Sigmoid colon (tissue), 7 donors: Measurements from ENCODE around the gene CCSER1. TPM values are rescaled to one million over a fixed set of nuclear protein-coding genes. Genes with fewer than 3 reads are reported as not detected.
"Not testable (repeated sequence)": the region's sequence is repeated elsewhere in the genome, so short reads cannot be mapped to it uniquely, and the experiment has no call there.

Source experiments
- DNase-seq: peaks from one replicate; pipeline ENCODE4 v3.0.0-alpha.2; 2019
- H3K27ac ChIP-seq, 4 donors: fragments of 200-600 bp; sonication (generic); one replicate each; pipeline ENCODE4 v1.5.1; 2016 to 2019; ENCODE audit warnings: mild to moderate bottlenecking in 1 of 4
- H3K27me3 ChIP-seq, 3 donors: fragments of 200-600 bp; sonication (generic); one replicate each; pipeline ENCODE4 v1.5.1; 2019; ENCODE audit warnings: mild to moderate bottlenecking in 1 of 3
- H3K36me3 ChIP-seq, 4 donors: fragments of 200-600 bp; sonication (generic); one replicate each; pipeline ENCODE4 v1.5.1; 2016 to 2019
- H3K4me1 ChIP-seq, 4 donors: fragments of 200-600 bp; sonication (generic); one replicate each; pipeline ENCODE4 v1.5.1; 2017 to 2019
- H3K4me3 ChIP-seq, 4 donors: fragments of 200-600 bp; sonication (generic); one replicate each; pipeline ENCODE4 v1.5.1; 2017 to 2019; ENCODE audit warnings: mild to moderate bottlenecking in 2 of 4, moderate library complexity in 1 of 4
- H3K9me3 ChIP-seq, 4 donors: fragments of 200-600 bp in 3 of 4; sonication (generic) in 3 of 4; one replicate each; pipeline versions ENCODE4 v1.5.1 to v1.6.1; 2013 to 2019
- EP300 ChIP-seq, 4 donors: sonication (generic); formaldehyde crosslinking; IDR thresholded peaks; one replicate each; pipeline ENCODE4 v1.6.1; 2017; ENCODE audit warnings: antibody characterized with exemption in 4 of 4
- POLR2A ChIP-seq, 2 donors: fragments of 450-650 bp; IDR thresholded peaks; one replicate each; pipeline ENCODE4 v1.6.1; 2016; ENCODE audit warnings: antibody characterized with exemption in 2 of 2, mild to moderate bottlenecking in 2 of 2, moderate library complexity in 2 of 2
- POLR2AphosphoS5 ChIP-seq, 4 donors: sonication (generic); formaldehyde crosslinking; IDR thresholded peaks; one replicate each; pipeline ENCODE4 v1.6.1; 2017; ENCODE audit warnings: antibody characterized with exemption in 4 of 4
- WGBS, 2 donors: extraction: QIAGEN DNeasy Blood & Tissue Kit; methylation state at CpG; one replicate each; pipeline ENCODE4 v1.1.7; 2013; 5-methylcytosine and 5-hydroxymethylcytosine counted together
- intact Hi-C: fragments of 100-400 bp; cut with DNase I; formaldehyde crosslinking; loops from one replicate; pipeline ENCODE4 v1.15.1; 2023
- polyA plus RNA-seq, 3 donors: library from polyadenylated mRNA; stranded (reverse); fragments of 200-250 nt; gene quantifications; one replicate each; pipeline ENCODE4 v1.2.3, GENCODE V29; 2013
- total RNA-seq, 4 donors: library from RNA; depleted of rRNA; stranded (reverse); fragments of >200 nt; gene quantifications; one replicate each; pipeline ENCODE4 v1.1.0, GENCODE V29; 2016
- TF ChIP-seq, protein P1 (sequence below), 4 experiments: fragments of 450-650 bp in 3 of 4; fragments of 200-600 bp in 1 of 4; IDR thresholded peaks; one replicate each; pipeline ENCODE4 v1.5.1; 2016 to 2019; ENCODE audit warnings: antibody characterized with exemption in 4 of 4, mild to moderate bottlenecking in 3 of 4, moderate library complexity in 2 of 4
- donor health status: healthy with polysubstance abuse.
- donor health status: Bipolar disorder and iron deficiency.
- donor health status: healthy.

CCSER1 gene
- total and polyA plus RNA-seq, 7 donors: 1.6 to 7.2 (median 4.2) TPM

DNA sequence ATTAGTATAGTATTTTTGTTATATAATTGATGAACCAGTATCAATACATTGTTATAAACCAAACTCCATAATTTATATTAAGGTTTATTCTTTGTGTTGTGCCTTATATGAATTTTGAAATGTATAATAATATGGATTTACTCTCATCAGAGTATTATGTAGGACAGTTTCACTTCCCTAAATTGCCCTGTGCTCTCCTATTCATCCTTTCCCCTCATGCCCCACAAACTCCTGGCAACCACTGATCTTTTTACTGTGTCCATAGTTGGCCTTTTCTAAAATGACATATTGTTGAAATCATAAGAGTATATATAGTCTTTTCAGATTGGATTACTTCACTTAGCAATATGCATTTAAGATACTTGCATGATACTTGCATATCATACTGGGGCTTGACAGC, 1218.4 kb downstream of the CCSER1 start:
- intact Hi-C loops: no loop called here
- no peaks in the 10 kb centered on the region for H3K36me3 ChIP-seq
- H3K9me3 ChIP-seq: no peaks in the 10 kb centered on the region
- no peak for DNase-seq
- TF ChIP-seq EP300 (IDR thresholded peaks at IDR 0.05): no peak
- TF ChIP-seq, protein P1, sequence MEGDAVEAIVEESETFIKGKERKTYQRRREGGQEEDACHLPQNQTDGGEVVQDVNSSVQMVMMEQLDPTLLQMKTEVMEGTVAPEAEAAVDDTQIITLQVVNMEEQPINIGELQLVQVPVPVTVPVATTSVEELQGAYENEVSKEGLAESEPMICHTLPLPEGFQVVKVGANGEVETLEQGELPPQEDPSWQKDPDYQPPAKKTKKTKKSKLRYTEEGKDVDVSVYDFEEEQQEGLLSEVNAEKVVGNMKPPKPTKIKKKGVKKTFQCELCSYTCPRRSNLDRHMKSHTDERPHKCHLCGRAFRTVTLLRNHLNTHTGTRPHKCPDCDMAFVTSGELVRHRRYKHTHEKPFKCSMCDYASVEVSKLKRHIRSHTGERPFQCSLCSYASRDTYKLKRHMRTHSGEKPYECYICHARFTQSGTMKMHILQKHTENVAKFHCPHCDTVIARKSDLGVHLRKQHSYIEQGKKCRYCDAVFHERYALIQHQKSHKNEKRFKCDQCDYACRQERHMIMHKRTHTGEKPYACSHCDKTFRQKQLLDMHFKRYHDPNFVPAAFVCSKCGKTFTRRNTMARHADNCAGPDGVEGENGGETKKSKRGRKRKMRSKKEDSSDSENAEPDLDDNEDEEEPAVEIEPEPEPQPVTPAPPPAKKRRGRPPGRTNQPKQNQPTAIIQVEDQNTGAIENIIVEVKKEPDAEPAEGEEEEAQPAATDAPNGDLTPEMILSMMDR (IDR thresholded peaks at IDR 0.05): no peak
- TF ChIP-seq POLR2AphosphoS5 (IDR thresholded peaks at IDR 0.05): no peak
- TF ChIP-seq POLR2A (IDR thresholded peaks at IDR 0.05): no peak
- H3K4me3 ChIP-seq: no peak overlapping the region
- H3K27me3 ChIP-seq: no peaks in the 10 kb centered on the region
- no peaks in the 10 kb centered on the region for H3K4me1 ChIP-seq
- H3K27ac ChIP-seq: no peak overlapping the region

DNA sequence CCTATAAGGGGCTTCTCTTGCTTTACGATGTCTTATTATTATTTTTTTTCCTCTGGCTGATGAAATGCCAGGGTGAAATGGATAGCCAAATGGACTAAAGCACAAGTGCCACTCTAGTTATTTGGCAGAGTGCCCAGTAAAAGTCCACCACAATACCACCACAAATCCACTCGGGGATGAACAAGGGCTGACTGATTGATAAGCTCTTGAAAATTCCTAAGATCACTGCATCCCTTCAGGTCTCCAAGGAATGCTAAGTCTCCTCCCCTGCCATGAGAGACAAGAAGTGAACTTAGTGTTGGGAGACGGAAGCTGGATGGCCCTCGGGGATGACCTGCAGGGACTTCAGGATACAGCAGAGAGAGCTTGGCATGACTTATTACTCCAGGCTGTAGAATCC, 1229.3 kb downstream of the CCSER1 start:
- H3K36me3 ChIP-seq, H3K27ac ChIP-seq, H3K27me3 ChIP-seq, H3K4me3 ChIP-seq, H3K4me1 ChIP-seq, H3K9me3 ChIP-seq, intact Hi-C loops, DNase-seq: not testable (repeated sequence)
- 91 to 94% methylated on average over 4 of the region's 4 CpGs for WGBS, 2 donors

DNA sequence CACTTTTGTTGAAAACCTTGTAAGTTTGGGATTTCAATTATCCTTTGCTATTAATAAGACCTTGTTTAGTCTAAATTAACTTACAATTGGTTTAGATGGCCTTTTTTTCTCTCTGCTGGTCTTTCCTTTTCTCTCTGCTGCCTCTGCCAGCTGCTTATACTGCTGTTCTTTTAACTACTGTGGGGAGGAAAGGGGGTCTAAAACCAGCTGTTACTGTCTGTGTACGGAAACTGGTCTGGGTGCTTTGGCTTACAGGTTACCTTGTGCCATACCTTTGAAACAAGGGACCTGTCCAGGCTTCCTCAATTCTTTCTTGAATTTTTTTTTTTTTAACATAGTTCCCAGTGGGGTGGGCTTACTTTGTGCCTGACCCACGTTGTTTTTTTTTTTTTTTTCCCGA, 1230.8 kb downstream of the CCSER1 start:
- intact Hi-C loops: not testable (repeated sequence)

DNA sequence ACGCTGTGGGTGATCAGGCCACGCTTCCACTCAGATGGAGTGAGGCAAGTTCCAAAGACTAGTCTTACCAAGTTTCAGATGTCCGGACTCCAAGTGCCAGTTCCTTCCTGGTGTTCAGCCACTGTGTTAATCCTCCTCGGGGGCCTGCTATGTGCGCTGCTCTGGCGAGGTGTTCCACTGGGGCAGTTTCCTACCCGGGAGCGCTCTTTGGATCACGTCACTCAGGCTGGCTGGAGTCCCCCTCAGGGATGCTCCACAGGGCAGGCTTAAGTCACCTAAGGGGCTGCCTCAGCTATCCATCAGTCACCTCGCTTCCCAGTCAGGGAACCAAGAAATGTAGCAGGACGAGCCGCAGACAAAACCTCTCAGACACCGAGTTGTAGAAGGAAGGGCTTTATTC, 1231.4 kb downstream of the CCSER1 start:
- H3K27ac ChIP-seq, H3K36me3 ChIP-seq, H3K27me3 ChIP-seq, intact Hi-C loops, DNase-seq, H3K4me3 ChIP-seq, H3K9me3 ChIP-seq, H3K4me1 ChIP-seq: not testable (repeated sequence)
- WGBS, 2 donors: 69 to 93% methylated on average over 13 of the region's 13 CpGs

More for the DNA sequence above, 1230.8 kb downstream of the CCSER1 start:
- H3K27me3 ChIP-seq, H3K4me1 ChIP-seq, H3K9me3 ChIP-seq, H3K36me3 ChIP-seq, DNase-seq, H3K27ac ChIP-seq, H3K4me3 ChIP-seq: not testable (repeated sequence)
- 75 to 78% methylated on average over 3 of the region's 3 CpGs for WGBS, 2 donors

DNA sequence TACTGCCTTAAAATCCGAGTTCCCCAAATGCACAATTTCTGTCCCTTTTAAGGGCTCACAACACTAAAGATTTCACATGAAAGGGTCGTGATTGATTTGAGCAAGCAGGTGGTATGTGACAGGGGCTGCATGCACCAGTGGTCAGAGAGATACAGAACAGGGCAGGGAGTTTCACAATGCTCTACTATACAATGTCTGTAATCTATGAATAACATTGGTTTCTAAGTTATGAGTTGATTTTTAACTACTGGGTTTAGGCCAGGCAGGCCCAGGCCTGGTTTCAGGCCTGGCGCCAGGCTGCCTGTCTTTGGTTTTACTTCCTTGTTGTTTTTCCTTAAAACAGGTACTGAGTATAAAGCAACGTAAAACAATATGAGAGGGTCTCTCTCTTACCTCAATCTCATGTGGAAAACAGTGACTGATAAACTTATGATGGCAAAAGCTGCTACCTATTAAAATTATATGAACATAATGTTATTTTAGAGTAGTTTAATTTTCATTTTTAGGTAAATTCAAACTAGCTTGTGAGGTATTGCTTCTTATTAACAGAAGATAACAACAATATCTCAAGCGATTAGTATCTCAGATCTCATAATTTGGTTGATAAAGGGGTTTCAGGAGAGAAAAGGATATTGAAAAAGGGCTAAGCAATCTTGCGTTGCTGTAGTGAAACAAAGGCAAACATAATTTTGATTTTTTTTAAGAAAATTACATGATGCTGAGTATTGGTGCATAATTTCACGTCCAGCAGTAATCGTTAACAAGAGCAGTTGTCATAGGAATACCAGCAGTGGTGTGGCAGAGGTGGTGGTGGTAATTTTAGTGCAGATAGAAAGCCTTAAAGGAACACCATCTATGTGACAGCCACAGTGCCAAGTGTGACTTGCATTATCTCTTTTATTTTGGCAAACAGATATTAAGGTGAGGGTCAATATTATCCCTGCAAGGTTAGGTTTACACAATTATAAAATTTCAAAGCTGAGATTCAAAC, 1232.1 kb downstream of the CCSER1 start:
- no peak overlapping the region for H3K27ac ChIP-seq
- DNase-seq: no peak
- no peaks in the 10 kb centered on the region for H3K9me3 ChIP-seq
- intact Hi-C loops: no loop called here
- no peak overlapping the region for H3K4me3 ChIP-seq
- no peak for TF ChIP-seq POLR2A (IDR thresholded peaks at IDR 0.05)
- TF ChIP-seq, protein P1 (IDR thresholded peaks at IDR 0.05): no peak
- TF ChIP-seq EP300 (IDR thresholded peaks at IDR 0.05): no peak
- no peak for TF ChIP-seq POLR2AphosphoS5 (IDR thresholded peaks at IDR 0.05)
- H3K27me3 ChIP-seq: no peaks in the 10 kb centered on the region
- WGBS, 2 donors: 20 to 76% methylated on average over 8 of the region's 8 CpGs
- H3K4me1 ChIP-seq: no peaks in the 10 kb centered on the region
- H3K36me3 ChIP-seq: no peaks in the 10 kb centered on the region

DNA sequence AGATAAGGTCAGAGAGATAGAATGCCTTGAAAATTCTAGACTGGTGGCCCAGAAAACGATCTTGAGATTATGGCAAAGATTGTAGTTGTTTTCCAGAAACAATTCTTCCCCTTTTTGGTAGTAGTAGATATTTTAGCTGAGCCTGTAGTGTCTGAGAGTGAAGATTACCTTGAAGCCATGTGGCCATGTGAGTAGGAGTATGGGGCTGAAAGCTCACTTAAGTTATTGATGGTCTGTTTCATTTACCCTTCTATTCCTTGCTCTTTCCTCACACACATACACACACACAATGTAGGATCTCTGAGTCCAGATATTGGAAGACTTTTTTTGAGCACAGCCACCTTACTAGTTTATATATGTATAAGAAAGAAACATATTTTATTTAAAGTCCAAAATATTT, 1234.9 kb downstream of the CCSER1 start:
- Histone ChIP-seq H3K27ac (no peak overlapping the region), H3K27me3 (no peaks in the 10 kb centered on the region), H3K9me3 (no peaks in the 10 kb centered on the region), H3K36me3 (no peaks in the 10 kb centered on the region), H3K4me1 (no peaks in the 10 kb centered on the region), H3K4me3 (no peak overlapping the region)
- 64 to 78% methylated on average over 1 of the region's 1 CpG for WGBS, 2 donors
- no peak for DNase-seq
- TF ChIP-seq POLR2A (IDR thresholded peaks at IDR 0.05): no peak
- no peak for TF ChIP-seq POLR2AphosphoS5 (IDR thresholded peaks at IDR 0.05)
- TF ChIP-seq, protein P1 (IDR thresholded peaks at IDR 0.05): no peak
- TF ChIP-seq EP300 (IDR thresholded peaks at IDR 0.05): no peak
- intact Hi-C loops: no loop called here
